ENCODE data around the gene ASB17. TPM values are rescaled to one million over a fixed set of nuclear protein-coding genes. Genes with fewer than 3 reads are reported as not detected.

Gene ASB17, protein sequence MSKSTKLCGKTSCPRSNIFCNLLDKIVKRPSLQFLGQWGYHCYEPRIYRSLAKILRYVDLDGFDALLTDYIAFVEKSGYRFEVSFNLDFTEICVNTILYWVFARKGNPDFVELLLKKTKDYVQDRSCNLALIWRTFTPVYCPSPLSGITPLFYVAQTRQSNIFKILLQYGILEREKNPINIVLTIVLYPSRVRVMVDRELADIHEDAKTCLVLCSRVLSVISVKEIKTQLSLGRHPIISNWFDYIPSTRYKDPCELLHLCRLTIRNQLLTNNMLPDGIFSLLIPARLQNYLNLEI
- total RNA-seq, result not detected in 2 replicates

- FAIRE-seq (no peak), DNase-seq (ENCODE audit: low read depth) (no peak)
- TF ChIP-seq CTCF (IDR thresholded peaks at IDR 0.05; ENCODE audit: insufficient read depth, low read length, severe bottlenecking), result no peak
Measured at GRCh38 chr1:75932304-75932703, at the start of gene ASB17. ASB17 (minus strand) TSS chr1:75932404; CDS start chr1:75932291, 113 bp downstream.

DNA sequence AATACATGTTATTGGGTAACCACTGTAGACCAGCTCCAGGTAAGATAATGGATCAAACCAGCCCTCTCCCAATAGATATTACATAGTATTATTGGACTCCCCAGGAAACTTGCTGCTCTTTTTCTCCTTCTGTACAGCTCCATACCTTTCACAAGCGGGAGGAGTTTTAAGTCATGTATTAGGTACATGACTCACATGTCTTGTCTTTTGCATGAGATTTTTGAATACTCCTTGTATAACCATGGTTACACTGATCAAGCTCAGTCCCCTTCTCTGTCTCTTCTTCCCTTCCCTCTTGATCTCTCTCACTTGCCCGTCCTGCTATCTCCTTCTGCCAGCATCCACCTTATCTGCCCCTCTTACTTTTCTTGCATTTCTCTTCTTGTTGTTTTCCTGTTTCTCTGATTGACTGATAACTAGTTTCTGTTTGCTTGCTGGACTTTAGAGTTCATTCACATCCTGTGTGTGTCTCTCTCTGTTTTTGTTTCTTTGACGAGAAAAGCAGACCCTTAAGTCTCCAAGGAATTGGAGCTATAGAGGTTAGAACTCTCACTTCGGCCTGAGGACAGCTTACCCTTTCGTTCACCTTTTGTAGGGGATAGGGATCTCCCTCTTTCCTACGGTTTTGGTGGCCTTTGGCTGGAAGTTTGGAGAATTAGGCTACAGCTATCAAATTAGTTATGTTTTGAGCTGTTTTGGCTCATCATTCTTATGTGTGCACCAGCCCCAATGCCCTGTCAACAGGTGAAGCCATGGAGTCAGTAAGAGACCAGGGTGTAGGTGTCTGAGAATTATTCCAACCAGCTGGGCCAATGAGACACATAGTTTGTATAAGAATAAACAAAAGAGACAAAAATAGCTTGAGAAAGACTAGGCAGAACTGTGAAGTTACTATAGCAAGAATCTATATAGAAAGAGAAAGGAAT lies 49.0 kb upstream of the ASB17 start:
- Histone ChIP-seq H3K27me3 (ENCODE audit: control insufficient read depth, insufficient read depth, low read length) (no peaks in the 10 kb centered on the region), H3K36me3 (ENCODE audit: control insufficient read depth, insufficient read depth, low read length) (no peaks in the 10 kb centered on the region), H3K4me3 (ENCODE audit: low read depth, low read length) (no peak overlapping the region)
- no peak for TF ChIP-seq CTCF (IDR thresholded peaks at IDR 0.05; ENCODE audit: insufficient read depth, low read length, severe bottlenecking)
- FAIRE-seq, result no peak
- DNase-seq (ENCODE audit: low read depth), result no peak

More at GRCh38 chr1:75932304-75932703, at the start of gene ASB17:
- Histone ChIP-seq H3K27me3 (ENCODE audit: control insufficient read depth, insufficient read depth, low read length) (no peaks in the 10 kb centered on the region), H3K4me3 (ENCODE audit: low read depth, low read length) (no peak within 1 kb of the TSS), H3K36me3 (ENCODE audit: control insufficient read depth, insufficient read depth, low read length) (no peaks in the 10 kb centered on the region)

GRCh38 chr1:75970631-75971030 lies 38.4 kb upstream of the ASB17 start:
- Histone ChIP-seq H3K27me3 (ENCODE audit: control insufficient read depth, insufficient read depth, low read length) (no peaks in the 10 kb centered on the region), H3K36me3 (ENCODE audit: control insufficient read depth, insufficient read depth, low read length) (no peaks in the 10 kb centered on the region), H3K4me3 (ENCODE audit: low read depth, low read length) (no peak overlapping the region)
- FAIRE-seq, result no peak
- TF ChIP-seq CTCF (IDR thresholded peaks at IDR 0.05; ENCODE audit: insufficient read depth, low read length, severe bottlenecking), result no peak
- DNase-seq (ENCODE audit: low read depth), result peak; percentile 57

DNA sequence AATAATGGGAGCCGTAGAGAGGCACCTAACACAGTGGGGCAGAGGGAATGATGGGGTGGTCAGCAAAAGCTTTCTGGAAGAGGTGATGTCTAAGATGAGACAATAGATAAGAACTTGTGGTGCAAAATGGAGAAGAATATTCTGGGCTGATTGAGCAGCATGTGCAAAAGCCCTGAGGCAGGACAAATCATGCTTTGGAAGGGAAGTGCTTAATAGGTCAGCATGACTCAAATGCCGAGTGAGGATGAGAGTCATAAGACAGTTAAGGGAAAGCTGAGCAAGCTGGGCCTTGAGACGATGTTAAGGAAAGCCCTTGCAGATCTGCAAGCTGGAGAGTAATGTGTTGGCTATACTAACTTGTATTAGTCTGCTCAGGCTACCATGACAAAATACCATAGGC lies 37.3 kb upstream of the ASB17 start:
- H3K36me3 ChIP-seq (ENCODE audit: control insufficient read depth, insufficient read depth, low read length), result no peaks in the 10 kb centered on the region
- FAIRE-seq (peak; percentile 97), DNase-seq (ENCODE audit: low read depth) (peak; percentile 91)
- no peak overlapping the region for H3K4me3 ChIP-seq (ENCODE audit: low read depth, low read length)
- TF ChIP-seq CTCF (IDR thresholded peaks at IDR 0.05; ENCODE audit: insufficient read depth, low read length, severe bottlenecking), result no peak
- H3K27me3 ChIP-seq (ENCODE audit: control insufficient read depth, insufficient read depth, low read length), result no peaks in the 10 kb centered on the region

- no peak for TF ChIP-seq CTCF (IDR thresholded peaks at IDR 0.05; ENCODE audit: insufficient read depth, low read length, severe bottlenecking)
- DNase-seq (ENCODE audit: low read depth) (no peak), FAIRE-seq (no peak)
- Histone ChIP-seq H3K36me3 (ENCODE audit: control insufficient read depth, insufficient read depth, low read length) (no peaks in the 10 kb centered on the region), H3K27me3 (ENCODE audit: control insufficient read depth, insufficient read depth, low read length) (no peaks in the 10 kb centered on the region), H3K4me3 (ENCODE audit: low read depth, low read length) (no peak overlapping the region)
Measured at GRCh38 chr1:75967719-75968118, 35.5 kb upstream of the ASB17 start.

All from bronchial epithelial cell (primary cell).